Activated naive CD8-positive, alpha-beta T cell treated with anti-CD3 and anti-CD28 coated beads for 36 hours (primary cell): ENCODE data around the gene PTPRA. TPM values are rescaled to one million over a fixed set of nuclear protein-coding genes. Genes with fewer than 3 reads are reported as not detected.
"Not testable (repeated sequence)": the region's sequence is repeated elsewhere in the genome, so short reads cannot be mapped to it uniquely, and the experiment has no call there.

ENCODE experiments used
- DNase-seq: peaks from one replicate; pipeline ENCODE4 v3.0.0; 2021
- H3K27ac Mint-ChIP-seq: one replicate; pipeline ENCODE4 v1.8.0; 2022; ENCODE audit warnings: mild to moderate bottlenecking, moderate library complexity, mixed read lengths
- H3K27me3 Mint-ChIP-seq: one replicate; pipeline ENCODE4 v1.8.0; 2022; ENCODE audit warnings: mild to moderate bottlenecking, mixed read lengths
- H3K36me3 Mint-ChIP-seq: one replicate; pipeline ENCODE4 v1.8.0; 2021; ENCODE audit warnings: mild to moderate bottlenecking, mixed read lengths
- H3K4me1 Mint-ChIP-seq: one replicate; pipeline ENCODE4 v1.8.0; 2021; ENCODE audit warnings: mixed read lengths
- H3K4me3 Mint-ChIP-seq: one replicate; pipeline ENCODE4 v1.8.0; 2022; ENCODE audit warnings: mild to moderate bottlenecking, moderate library complexity, mixed read lengths
- H3K9me3 Mint-ChIP-seq: one replicate; pipeline ENCODE4 v1.8.0; 2022; ENCODE audit warnings: mixed read lengths
- total RNA-seq, 2 experiments: library from RNA; stranded (reverse); gene quantifications; one replicate each; pipeline ENCODE4 v1.2.3, GENCODE V29; 2021

PTPRA gene
- total RNA-seq, 2 experiments from 2014 or later, result 40.6 to 43.0 TPM

DNA sequence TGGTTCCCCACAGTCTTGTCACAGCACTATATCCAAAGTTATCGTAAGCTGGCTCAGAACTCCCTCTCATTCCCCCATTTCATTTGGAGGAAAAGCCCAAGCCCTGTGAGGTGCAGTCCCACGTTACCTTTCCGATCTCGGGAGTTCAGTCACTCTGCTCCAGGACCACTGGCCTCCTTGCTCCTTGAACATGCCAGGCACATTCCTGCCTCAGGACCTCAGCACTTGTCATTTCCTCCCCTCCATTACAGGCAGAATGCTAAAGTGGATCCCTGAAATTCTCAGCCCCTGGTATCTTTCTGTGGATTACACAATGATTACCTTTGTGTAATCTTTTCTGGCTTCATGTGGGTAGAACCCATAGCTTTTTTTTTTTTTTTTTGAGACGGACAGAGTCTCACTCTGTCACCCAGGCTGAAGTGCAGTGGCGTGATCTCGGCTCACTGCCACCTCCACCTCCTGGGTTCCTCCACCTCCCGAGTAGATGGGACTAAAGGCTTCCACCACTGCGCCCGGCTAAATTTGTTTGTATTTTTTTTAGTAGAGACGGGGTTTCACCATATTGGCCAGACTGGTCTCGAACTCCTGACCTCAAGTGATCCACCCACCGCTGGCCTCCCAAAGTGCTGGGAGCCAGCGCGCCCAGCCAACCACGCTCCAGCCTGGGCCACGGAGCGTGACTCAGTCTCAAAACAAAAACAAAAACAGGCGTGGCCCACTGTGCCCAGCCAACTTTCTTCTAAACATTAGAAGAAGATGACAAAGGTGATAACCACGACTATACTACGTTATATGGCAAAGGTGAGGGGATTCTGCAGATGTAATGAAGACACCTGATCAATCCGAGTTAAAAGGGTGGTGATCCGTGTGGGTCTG is 194.1 kb downstream of the PTPRA start:
- H3K9me3 Mint-ChIP-seq, result no peaks in the 10 kb centered on the region
- peaks cover 14% of the 10 kb centered on the region for H3K4me1 Mint-ChIP-seq
- H3K36me3 Mint-ChIP-seq, result no peaks in the 10 kb centered on the region
- peaks cover under 1% of the 10 kb centered on the region for H3K27me3 Mint-ChIP-seq
- DNase-seq, result no peak
- no peak overlapping the region for H3K27ac Mint-ChIP-seq
- H3K4me3 Mint-ChIP-seq, result no peak overlapping the region

DNA sequence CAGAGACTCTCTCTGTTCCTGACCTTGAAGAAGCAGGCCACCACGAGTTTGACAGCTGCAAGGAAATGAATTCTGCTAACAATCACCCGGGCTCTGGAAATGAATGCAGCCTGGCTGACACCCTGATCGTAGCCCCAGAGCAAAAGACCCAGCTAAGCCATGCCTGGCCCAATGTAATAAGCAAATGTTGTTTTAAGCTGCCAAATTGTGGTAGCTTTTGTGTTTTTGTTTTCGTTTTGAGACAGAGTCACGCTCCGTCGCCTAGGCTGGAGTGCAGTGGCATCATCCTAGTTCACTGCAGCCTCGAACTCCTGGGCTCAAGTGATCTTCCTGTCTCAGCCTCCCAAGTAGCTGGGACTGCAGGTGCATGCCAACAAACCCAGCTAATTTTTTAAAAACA is 194.8 kb downstream of the PTPRA start:
- Mint-ChIP-seq H3K27ac (no peak overlapping the region), H3K36me3 (no peaks in the 10 kb centered on the region), H3K9me3 (no peaks in the 10 kb centered on the region), H3K27me3 (peaks cover 3% of the 10 kb centered on the region), H3K4me3 (no peak overlapping the region), H3K4me1 (peaks cover 17% of the 10 kb centered on the region)
- no peak for DNase-seq

DNA sequence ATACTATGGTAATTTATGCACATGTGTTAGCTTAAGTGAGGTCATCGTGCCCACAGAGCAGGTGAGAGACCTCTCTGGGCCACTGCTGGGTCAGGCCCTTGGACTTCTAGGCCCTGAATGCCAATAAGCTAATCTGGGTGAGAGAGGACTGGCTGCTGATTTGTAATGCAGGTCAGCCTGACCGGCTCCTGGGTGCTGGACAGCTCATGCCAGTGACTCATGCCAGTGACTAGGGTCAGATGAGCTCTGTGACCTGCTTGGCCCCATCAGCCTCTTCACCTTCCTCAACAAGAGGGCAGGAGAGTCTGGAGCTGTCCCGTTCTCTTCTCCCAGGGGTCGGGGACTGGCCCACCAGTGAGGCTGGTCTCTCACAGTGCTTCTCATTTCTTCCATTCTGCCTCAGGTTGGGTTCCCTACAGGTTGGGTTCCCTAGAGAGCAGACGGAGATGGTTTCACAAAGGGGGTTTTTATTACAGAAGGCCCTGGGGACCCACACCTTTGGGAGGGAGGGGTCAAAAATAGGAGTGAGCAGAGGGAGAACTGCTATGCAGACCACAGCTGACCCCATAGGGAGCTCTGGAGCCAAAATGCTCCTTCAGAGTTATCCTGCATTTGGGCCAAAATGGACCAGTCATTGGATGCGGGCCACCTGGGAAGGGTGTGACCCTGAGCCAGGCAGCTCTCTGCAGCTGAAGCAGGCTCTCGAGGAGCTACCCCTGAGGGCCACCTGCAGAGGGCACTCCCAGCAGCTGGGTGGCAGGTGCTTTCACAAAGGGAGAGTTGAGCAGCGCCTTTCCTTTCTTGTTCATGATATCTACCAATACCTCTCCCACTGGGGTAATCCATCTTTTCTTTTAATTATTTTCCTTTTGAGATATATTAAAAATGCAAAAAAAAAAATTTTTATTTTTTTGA is 196.0 kb downstream of the PTPRA start:
- H3K36me3 Mint-ChIP-seq, result no peaks in the 10 kb centered on the region
- DNase-seq, result peak; percentile 22
- no peak overlapping the region for H3K4me3 Mint-ChIP-seq
- H3K4me1 Mint-ChIP-seq, result peaks cover 17% of the 10 kb centered on the region
- H3K27ac Mint-ChIP-seq, result no peak overlapping the region
- H3K27me3 Mint-ChIP-seq, result peaks cover 3% of the 10 kb centered on the region
- H3K9me3 Mint-ChIP-seq, result no peaks in the 10 kb centered on the region

DNA sequence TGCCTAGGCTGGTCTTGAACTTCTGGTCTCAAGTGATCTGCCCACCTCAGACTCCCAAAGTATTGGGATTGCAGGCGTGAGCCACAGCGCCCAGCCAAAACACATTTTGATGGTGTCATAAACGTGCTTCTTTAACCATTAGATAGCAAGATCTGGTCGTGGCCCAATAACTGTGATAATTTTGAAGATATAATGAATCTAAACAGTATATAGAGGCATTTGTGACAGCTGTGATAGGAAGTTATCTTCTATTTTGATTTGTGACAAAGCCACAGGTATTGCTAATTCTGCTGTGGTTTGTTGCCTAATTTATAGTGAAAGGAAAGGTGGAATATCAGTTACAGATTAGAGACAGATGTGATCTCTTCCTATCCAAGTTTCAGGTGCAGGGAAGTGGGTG is 197.4 kb downstream of the PTPRA start:
- Mint-ChIP-seq H3K4me1 (peaks cover 12% of the 10 kb centered on the region), H3K27me3 (peaks cover 3% of the 10 kb centered on the region), H3K4me3 (peak overlapping the region; percentile 46), H3K9me3 (no peaks in the 10 kb centered on the region), H3K27ac (no peak overlapping the region), H3K36me3 (no peaks in the 10 kb centered on the region)
- DNase-seq, result no peak

DNA sequence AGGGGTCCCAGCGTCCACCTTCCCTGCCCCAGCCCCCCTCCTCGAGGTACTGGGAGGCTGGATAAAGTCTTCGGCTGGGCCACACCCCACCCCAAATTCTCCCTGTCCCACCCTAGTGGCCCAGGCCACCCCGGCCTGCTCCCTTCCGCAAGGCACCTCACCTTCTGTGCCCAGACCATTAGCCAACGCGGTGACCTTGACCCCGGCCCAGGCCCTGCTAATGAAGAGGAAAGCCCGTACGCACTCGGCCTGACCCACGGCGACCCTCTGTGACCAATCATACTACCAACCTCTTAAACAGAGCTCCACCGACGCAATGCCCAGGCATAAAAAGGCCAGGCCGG is 198.0 kb downstream of the PTPRA start:
- Mint-ChIP-seq H3K4me3 (peak overlapping the region; percentile 46), H3K36me3 (no peaks in the 10 kb centered on the region), H3K27ac (no peak overlapping the region), H3K4me1 (peaks cover 12% of the 10 kb centered on the region), H3K9me3 (no peaks in the 10 kb centered on the region), H3K27me3 (peaks cover 3% of the 10 kb centered on the region)
- DNase-seq, result no peak

DNA sequence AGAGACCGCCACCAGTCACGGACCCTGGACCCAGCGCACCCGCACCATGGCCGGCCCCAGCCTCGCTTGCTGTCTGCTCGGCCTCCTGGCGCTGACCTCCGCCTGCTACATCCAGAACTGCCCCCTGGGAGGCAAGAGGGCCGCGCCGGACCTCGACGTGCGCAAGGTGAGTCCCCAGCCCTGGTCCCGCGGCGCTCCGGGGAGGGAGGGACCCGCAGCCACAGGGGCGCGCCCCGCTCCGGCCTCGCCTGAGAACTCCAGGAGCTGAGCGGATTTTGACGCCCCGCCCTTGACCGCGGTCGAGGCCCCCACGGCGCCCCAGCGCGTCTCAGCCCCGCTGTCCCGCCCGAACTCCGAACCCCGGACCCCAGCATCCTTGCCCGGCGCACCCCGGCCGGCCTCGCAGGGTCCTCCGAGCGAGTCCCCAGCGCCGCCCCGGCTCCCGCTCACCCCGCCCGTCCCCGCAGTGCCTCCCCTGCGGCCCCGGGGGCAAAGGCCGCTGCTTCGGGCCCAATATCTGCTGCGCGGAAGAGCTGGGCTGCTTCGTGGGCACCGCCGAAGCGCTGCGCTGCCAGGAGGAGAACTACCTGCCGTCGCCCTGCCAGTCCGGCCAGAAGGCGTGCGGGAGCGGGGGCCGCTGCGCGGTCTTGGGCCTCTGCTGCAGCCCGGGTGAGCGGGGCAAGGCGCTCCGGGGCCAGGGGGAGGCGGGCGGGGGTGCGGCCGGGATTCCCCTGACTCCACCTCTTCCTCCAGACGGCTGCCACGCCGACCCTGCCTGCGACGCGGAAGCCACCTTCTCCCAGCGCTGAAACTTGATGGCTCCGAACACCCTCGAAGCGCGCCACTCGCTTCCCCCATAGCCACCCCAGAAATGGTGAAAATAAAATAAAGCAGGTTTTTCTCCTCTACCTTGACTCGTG is 198.6 kb downstream of the PTPRA start, which contains the start of gene OXT:
Gene OXT (plus strand): TSS at position 11 of the 920 bp plus-strand sequence. CDS start 36 bp downstream, at position 47.
- Mint-ChIP-seq H3K9me3 (no peaks in the 10 kb centered on the region), H3K36me3 (no peaks in the 10 kb centered on the region), H3K27me3 (peaks cover 3% of the 10 kb centered on the region), H3K4me1 (peaks cover 15% of the 10 kb centered on the region), H3K4me3 (peak within 1 kb of the TSS; percentile 77), H3K27ac (peak within 1 kb of the TSS; percentile 34)
- peak; percentile 67 for DNase-seq

DNA sequence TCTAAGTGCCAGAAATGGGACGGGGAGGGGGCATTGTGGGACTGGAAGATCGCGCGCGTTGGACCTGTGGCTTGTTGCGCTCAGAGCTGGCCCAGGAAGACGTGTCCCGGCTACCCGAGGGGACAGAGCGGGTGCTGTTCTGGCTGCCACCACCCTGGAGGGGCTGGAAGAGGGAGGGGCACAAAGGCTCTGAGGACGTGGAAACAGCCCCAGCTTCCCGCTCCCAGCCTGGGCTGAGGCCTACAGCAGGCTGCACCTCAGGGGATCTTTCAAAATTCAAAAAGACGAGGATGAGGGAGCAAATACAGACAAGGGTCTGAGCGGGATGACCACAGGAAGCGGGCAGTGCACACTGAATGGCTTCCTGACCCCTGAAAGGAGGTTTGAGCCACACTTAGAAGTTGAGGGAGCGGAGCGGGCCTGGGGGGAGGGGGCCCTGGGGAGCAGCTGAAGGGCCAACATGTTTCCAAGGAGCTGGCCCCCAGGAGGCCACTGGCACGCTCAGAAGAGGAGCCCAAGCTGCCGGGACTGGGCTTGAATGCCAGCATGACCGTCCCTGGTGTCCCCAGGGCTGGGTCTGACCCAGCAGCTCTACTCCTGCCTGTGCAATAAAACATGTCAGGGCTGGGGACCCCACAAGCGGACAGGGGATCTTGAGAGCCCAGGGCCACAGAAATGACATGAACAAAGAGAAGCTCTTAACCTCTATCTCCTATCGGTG is 199.4 kb downstream of the PTPRA start:
- peak overlapping the region; percentile 77 for H3K4me3 Mint-ChIP-seq
- peak overlapping the region; percentile 34 for H3K27ac Mint-ChIP-seq
- peaks cover 6% of the 10 kb centered on the region for H3K27me3 Mint-ChIP-seq
- H3K9me3 Mint-ChIP-seq, result no peaks in the 10 kb centered on the region
- H3K4me1 Mint-ChIP-seq, result peaks cover 23% of the 10 kb centered on the region
- no peaks in the 10 kb centered on the region for H3K36me3 Mint-ChIP-seq
- DNase-seq, result no peak

DNA sequence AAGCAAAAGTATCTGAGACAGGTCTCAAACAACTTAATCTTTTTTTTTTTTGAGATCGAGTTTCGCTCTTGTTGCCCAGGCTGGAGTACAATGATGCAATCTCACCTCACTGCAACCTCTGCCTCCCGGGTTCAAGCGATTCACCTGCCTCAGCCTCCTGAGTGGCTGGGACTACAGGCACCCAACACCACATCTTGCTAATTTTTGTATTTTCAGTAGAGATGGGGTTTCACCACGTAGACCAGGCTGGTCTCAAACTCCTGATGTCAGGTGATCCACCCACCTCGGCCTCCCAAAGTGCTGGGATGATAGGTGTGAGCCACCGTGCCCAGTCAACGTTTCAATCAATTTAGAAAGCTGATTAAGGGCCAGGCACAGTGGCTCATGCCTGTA is 200.0 kb downstream of the PTPRA start:
- H3K27me3 Mint-ChIP-seq, H3K9me3 Mint-ChIP-seq, DNase-seq, H3K4me3 Mint-ChIP-seq, H3K36me3 Mint-ChIP-seq, H3K27ac Mint-ChIP-seq: not testable (repeated sequence)
- peaks cover 27% of the 10 kb centered on the region for H3K4me1 Mint-ChIP-seq

DNA sequence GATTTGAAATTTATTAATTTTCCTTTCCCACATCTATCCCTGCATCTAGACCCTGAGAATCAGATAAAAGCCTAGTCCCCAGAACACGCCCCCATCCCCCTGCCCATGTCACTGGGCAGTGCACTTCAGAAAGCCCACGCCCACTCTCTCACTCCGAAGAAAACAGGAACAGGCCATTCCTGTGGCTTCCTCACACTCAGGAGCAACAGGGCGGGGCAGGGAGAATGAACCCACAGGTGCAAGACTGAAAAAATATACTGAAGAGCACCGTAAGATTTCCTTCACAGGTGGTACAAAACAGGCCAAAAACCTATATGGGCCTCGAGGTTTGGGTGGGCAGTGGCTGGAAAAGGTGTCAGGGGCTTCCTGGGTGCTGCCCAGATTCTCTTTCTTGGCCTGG is 201.5 kb downstream of the PTPRA start:
- Mint-ChIP-seq H3K27ac (no peak overlapping the region), H3K4me3 (no peak overlapping the region), H3K9me3 (no peaks in the 10 kb centered on the region), H3K36me3 (no peaks in the 10 kb centered on the region), H3K4me1 (peaks cover 27% of the 10 kb centered on the region), H3K27me3 (peaks cover 18% of the 10 kb centered on the region)
- DNase-seq, result no peak

DNA sequence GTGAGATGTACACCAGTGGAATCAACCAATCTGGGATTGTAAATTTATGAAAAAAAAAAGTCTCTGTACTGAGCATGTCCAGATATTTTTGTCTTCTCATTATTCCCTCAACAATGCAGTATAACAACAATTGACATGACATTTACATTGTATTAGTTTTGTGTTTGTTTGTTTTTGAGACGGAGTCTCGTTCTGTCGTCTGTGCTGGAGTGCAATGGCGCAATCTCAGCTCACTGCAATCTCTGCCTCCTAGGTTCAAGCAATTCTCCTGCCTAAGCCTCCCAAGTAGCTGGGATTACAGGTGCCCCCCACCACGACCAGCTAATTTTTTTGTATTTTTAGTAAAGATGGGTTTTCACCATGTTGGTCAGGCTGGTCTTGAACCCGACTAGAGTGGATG is 202.0 kb downstream of the PTPRA start:
- not testable (repeated sequence) for H3K36me3 Mint-ChIP-seq, H3K27ac Mint-ChIP-seq, DNase-seq, H3K9me3 Mint-ChIP-seq, H3K4me3 Mint-ChIP-seq
- H3K4me1 Mint-ChIP-seq, result peaks cover 27% of the 10 kb centered on the region
- H3K27me3 Mint-ChIP-seq, result peaks cover 23% of the 10 kb centered on the region

DNA sequence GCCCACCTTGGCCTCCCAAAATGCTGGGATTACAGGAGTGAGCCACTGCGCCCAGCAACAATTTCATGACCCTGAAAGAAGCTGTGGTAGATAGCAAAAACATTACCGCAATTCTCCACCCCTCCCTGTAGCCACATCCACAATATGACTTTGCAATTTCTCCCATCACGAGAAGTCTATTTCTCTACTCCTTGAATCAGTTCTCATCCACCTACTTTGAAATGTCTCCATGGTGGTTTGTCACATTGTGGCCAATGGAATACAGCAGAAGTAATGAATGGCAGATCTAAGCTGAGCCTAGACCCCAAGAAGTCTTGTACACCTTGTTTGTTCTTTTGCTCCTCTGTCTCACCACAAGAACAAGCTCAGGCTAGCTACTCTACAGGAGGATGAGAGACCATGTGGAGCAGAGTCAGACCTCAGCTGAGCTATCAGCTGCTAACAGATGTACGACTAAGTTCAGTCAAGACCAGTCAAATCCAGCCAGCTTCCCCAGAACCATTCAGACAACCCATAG is 204.4 kb downstream of the PTPRA start:
- Mint-ChIP-seq H3K27ac (peak overlapping the region; percentile 53), H3K4me3 (no peak overlapping the region), H3K9me3 (no peaks in the 10 kb centered on the region), H3K4me1 (peaks cover 16% of the 10 kb centered on the region), H3K36me3 (no peaks in the 10 kb centered on the region), H3K27me3 (peaks cover 41% of the 10 kb centered on the region)
- no peak for DNase-seq

DNA sequence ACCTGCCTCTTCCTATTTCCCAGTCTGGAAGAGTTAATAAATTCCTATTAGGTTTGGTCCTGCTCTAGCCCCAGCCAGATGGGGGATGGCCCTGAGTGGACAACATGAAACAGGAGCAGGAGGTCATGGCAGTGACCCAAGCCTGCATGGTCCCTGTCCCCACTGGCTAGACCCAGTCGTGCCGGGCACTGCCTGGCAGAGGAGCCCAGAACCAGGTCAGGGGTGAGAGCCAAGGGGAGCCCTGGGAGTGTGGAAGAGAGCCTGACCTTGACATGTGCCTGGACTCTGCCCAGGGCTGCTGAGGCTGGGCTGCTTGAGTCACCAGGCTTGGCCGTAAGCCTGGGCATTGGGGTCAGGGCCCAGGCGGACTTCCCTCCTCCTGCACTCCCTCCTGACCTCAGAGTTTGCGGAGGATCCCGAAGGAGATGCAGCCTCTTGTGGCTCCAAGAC is 207.7 kb downstream of the PTPRA start:
- no peak overlapping the region for H3K27ac Mint-ChIP-seq
- no peaks in the 10 kb centered on the region for H3K9me3 Mint-ChIP-seq
- H3K4me1 Mint-ChIP-seq, result peaks cover 18% of the 10 kb centered on the region
- H3K27me3 Mint-ChIP-seq, result peaks cover 59% of the 10 kb centered on the region
- H3K36me3 Mint-ChIP-seq, result no peaks in the 10 kb centered on the region
- H3K4me3 Mint-ChIP-seq, result no peak overlapping the region
- DNase-seq, result no peak

DNA sequence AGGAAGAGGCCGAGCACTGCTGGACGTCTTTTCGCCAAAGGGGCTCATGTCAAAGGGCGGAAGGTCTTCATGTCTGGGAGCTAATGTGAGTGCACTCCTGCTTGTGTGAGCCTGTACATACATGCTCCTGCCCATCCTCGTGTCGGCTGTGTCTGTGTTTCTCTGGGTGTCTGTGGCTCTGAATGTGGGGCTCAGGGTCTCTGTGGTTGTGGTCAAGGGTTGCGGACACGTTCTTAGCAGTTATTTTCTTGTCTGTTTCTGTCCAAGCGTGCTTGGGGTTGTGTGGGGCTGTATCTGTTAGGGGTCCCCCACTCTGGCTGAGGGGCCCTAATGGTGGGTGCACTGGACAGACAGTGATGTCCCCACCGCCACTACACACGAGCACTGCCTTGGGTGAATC is 208.4 kb downstream of the PTPRA start:
- no peak overlapping the region for H3K4me3 Mint-ChIP-seq
- no peaks in the 10 kb centered on the region for H3K9me3 Mint-ChIP-seq
- H3K36me3 Mint-ChIP-seq, result no peaks in the 10 kb centered on the region
- no peak for DNase-seq
- H3K27me3 Mint-ChIP-seq, result peaks cover 59% of the 10 kb centered on the region
- H3K27ac Mint-ChIP-seq, result no peak overlapping the region
- peaks cover 18% of the 10 kb centered on the region for H3K4me1 Mint-ChIP-seq
